Left forelimb (tissue), 1 donor: ENCODE results near the gene ACTR1B.
"Not testable (repeated sequence)": the region's sequence is repeated elsewhere in the genome, so short reads cannot be mapped to it uniquely, and the experiment has no call there.

ENCODE experiments used
- DNase-seq: peaks from one replicate; pipeline ENCODE4 v3.0.0-alpha.2; 2018; ENCODE audit warnings: low spot score

Gene ACTR1B

DNA sequence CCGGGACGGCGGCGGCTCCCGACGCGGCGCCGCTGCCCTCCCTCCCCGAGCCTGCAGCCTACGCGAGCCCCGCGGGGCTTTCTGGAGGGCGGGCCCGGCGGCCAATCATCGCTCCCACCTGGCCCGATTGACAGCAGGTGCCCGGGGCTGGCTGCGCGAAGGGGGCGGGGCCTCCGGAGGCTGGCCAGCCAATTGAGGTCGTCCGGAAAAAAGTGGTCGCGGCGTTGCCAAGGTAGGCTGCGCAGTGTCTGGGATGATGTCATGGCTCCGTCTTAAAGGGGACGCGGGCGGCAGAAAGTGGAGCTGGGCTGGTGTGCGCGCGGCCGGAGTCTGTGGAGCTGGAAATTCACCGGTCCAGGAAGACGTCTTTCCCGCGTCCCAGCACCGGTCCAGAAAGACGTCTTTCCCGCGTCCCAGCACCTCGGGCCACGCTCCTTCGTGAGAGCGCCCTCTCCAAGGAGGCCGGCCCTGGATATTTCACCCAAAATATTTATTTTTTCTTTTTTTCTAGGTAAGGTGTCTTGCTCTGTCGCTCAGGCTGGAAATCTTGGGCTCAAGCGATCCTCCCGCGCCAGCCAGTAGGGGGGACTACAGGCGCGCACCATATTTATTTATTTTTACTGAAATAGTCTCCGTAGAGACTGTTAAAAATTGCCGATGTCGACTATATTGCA, at the start of gene ACTR1B:
ACTR1B (minus strand) TSS at position 83 of the 674 bp plus-strand sequence. CDS start 154 bp downstream, outside the sequence.
- peak; percentile 98 for DNase-seq

DNA sequence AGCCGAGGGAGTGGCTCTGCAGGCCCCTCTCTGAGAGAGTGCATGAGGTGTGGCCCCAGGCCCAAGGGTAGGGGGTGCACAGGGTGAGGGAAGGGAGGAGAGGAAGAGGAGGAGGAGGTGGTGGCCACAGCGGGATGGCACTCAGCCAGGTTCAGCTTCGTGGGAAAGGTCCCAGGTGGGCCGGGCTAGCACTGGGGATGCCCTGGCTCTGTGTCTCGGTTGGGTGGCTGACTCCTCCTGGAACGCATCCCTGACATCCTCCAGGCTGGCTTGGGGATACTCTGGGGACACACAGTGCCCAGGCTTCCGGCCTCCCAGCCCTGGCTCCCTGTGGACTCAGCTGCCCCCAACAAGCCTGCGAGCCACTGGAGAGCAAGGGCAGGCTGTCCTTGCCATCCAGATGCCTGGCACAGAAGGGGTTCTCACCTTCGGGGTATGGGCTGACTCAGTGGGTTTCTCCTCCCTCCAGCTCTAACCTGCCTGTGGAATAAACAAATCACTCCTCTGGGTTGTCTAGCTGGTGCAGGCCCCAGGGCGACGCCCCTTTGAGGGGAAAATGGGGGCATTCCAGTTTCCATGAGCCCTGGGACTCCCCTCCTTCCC, 49.0 kb upstream of the ACTR1B start:
- no peak for DNase-seq

DNA sequence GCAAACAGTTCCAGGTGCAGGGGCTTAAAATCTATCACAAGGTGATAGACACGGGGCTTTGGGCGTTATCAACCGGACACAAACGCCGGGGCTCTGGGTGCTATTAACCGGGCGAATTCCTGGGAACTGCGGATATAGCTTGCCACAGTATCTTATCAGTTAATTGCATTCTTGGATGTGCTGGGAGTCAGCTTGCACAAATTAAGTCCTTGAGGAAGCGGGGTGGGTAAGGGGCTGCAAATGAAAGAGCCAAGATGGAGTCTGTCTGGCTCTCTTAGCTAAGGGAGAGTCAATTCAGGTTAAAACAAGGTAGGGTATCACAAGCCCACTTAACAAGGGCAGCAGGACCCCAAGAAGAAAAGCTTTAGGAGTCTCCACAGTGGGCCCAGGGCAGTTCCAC, 48.3 kb upstream of the ACTR1B start:
- DNase-seq, result not testable (repeated sequence)

DNA sequence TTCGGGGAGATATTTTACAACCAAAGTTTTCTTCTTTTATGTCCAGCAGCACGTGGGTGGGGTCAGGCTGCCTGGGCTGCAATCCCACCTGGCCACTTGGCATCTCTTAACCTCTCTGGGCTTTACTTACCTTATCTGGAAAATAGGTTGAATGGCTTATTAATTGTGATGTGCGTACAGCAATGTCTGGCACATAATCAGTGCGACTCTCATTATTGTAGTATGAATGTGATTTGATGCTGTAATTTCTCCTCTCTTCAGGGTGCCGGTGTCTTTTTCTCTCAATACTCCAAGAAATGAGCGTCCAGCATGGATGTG, 47.5 kb upstream of the ACTR1B start:
- no peak for DNase-seq

DNA sequence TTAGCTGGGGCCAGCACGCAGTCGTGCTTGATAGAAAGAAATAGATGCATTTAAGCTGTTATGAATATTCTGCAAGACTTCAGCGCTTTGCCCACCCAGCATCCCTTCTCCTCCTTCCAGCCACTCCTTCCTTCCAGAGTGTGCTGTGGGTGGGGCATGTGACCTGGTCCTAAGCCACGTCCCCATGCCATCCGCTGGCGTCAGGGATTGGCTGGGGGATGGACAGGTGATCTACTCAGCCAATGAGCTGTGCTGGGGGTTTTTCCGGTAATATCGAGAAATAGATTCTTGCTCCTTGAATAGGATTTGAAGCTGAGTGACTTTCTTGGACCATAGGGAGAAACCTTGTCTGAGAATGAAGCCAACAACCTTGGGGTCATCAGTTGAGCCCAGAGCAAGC, 44.8 kb upstream of the ACTR1B start:
- DNase-seq, result no peak

DNA sequence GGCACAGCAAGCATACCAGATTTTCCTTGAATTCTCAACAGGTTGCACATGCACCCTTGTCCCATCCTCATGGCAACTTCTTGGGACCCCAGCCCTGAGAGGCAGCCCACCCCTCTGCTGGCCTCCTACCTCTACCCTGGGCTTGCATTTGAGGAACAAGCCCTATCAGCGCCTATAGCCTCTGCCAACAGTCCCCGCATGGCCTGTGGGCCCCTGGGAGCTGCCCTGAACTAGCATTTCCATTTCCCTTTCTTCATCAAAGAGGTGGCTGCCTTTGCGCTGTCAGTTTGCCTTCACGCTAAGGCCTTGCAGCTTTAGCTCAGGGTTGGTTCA, 44.2 kb upstream of the ACTR1B start:
- peak; percentile 60 for DNase-seq

GRCh38 chr2:97707362-97708047, 43.7 kb upstream of the ACTR1B start:
- peak; percentile 58 for DNase-seq

GRCh38 chr2:97706708-97707345, 43.0 kb upstream of the ACTR1B start:
- DNase-seq, result no peak

- DNase-seq, result no peak
These were observed 42.3 kb upstream of the ACTR1B start for GRCh38 chr2:97706112-97706511.

DNA sequence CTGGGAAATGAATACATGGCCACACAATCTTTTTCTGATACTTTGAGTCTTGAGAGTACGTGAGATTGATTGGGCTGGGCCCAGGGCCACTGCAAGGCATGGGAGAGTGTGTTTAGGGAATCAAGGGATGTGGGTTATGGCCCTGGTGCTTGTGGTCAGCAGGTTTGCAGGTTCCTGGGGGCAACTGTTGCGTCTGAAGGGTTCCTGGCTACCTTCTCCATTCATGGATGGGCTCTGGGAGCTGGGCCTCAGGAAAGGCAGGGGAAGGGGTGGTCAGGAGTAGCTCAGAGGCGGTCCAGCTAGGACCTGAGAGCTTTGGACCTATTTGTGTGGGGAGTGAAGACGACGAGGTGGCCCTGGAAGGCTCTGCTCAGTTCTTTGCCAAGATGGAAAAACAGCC, 41.1 kb upstream of the ACTR1B start:
- DNase-seq, result no peak

DNA sequence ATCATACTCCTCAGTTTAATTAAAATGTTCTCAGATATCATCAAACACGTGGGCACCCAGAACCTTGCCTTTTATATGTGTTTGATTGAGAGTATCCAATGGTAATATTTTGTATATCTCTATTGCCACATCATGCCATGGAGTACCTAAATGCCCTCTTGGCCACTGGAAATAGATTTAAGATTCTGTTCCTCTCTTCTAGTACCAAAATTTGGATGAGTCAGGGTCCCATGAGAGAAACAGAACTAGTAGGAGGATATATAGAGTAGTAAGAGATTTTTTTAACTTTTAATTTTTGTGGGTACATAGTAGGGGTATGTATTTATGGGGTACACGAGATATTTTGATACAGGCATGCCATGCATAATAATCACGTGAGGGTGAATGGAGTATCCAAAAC, 39.9 kb upstream of the ACTR1B start:
- no peak for DNase-seq

DNA sequence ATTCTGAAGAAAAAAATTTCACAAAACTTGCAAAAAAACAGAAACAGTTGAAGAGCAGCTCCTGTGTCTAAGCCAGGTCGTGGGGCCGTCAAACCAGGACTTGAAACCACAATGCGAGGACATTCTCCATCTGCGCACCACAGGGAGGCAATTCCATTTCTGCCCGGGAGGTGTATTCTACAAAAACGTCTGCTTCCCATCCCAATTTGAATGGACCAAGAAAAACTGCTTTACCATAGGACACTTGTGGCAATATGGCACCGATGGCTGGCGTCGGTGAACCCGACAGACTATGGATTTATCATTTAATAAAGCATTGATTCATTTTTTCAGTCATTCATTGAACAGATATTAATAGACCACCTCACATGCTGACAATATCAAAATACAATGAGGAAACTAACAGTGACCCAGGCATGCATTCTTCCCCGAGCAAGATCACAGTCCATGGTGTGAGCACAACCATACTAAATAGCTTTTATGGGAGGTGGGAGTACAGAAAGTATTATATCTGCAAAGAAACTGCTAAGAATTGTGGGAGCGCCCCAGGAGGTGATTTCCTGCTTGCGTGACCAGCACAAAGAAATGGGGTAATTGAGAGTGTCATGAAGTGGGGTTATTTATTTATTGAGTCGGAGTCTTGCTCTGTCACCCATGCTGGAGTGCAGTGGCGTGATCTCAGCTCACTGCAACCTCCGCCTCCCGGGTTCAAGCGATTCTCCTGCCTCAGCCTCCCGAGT, 39.1 kb upstream of the ACTR1B start:
- DNase-seq, result no peak

- no peak for DNase-seq
These were observed 38.1 kb upstream of the ACTR1B start for GRCh38 chr2:97701851-97702465.

GRCh38 chr2:97701186-97701585, 37.3 kb upstream of the ACTR1B start:
- DNase-seq, result no peak

DNA sequence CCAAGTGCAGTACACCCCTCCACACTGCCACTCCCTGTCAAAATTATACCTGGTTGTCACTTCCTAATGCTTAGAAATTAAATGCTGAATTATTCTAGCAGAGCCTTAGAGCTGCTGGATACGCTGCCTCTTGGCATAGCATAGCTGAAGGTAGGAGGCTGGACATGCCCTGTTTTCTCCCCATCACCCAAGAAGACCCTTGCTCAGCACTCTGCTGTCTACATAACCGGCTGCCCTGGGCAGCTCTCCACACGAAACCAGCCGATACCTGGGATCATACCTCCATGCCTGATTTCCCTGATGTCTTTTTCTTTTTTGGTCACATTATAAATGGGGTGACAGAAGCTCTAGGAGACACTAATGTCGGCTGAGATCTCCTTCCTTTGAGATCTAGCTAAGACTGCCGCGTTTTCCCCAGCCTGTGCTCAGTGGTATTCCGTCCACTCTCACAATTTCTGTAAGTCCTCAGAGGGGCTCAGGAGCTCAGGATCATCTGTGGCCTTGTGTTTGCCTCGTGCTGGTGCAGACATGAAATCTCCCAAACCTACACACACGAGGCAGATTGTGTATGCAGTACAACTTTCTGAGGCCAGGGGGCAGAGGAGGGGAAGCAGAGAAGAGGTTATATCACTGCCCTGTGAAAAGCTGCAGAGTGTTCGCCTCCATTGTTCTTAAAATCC, 36.1 kb upstream of the ACTR1B start:
- DNase-seq, result no peak

- no peak for DNase-seq
These were observed 34.7 kb upstream of the ACTR1B start for GRCh38 chr2:97698530-97698929.

DNA sequence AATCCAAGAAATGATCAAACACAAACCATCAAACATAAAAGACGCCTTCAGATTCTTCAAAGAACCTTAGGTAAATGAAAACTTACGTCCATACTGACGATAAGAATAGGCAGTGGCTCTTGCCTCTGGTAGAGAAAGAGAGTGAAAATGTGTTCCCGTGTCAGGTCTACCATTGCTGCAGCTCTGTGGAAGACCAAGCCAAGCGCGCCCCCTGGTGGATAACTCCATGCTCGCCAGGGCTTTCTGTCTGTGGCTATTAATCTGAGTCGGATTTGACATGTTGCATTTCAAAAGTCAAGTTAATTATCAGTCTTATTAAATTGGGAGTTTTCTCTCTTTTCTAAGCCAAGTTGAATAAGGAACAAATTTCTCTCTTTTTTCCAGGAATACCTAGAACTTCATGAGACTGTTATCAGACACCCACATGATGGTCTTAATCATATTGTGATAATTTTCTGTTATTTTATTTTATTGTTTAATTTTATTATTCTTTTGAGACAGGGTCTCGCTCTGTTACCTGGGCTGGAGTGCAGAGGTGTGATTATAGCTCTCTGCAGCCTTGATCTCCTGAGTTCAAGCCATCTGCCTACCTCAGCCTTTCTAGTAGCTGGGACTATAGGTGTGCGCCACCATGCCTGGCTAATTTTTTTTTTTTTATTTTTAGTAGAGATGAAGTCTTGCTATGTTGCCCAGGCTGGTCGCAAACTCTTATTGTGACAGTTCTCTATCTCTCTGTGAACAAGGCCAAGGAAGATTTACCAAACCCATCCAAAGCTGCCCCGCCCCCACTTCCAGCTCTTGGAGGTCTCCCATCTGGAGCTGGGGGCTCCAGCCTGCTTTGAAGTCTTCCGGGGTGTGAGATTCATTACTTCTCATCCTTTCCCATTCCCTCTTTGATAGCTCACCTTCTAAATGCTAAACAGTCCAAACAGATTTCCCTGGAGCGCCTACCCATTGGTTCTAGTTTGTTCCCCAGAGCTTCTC, 33.7 kb upstream of the ACTR1B start:
- DNase-seq, result peak; percentile 89

GRCh38 chr2:97695744-97696143, 31.9 kb upstream of the ACTR1B start:
- no peak for DNase-seq

- no peak for DNase-seq
These were observed 29.6 kb upstream of the ACTR1B start for GRCh38 chr2:97693476-97693875.

- DNase-seq, result no peak
These were observed 27.3 kb upstream of the ACTR1B start for GRCh38 chr2:97691166-97691565.
